NCI-H1048 (cell line): ENCODE data around the gene CCDC177.
A peak's percentile ranks its signal among the peaks of the same experiment; 100 is the strongest.
"Not testable (repeated sequence)": the region's sequence is repeated elsewhere in the genome, so short reads cannot be mapped to it uniquely, and the experiment has no call there.

Source experiments
- DNase-seq: peaks from one replicate; lab custom pipeline; 2025; lab: John Stamatoyannopoulos, UW

Gene CCDC177

DNA sequence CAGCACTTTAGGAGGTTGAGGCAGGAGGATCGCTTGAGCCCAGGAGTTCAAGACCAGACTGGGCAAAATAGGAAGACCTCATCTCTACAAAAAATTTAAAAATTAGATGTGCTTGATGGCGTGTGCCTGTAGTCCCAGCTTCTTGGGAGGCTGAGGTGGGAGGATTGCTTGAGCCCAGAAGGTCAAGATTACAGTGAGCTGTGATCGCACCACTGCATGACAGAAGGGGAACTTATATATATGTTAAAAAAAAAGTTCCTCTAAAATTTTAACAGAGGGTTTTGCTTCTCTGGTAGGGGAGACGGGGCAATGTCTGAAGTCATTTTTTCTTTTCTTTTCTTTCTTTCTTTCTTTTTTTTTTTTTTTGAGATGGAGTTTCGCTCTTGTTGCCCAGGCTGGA, 24.8 kb upstream of the CCDC177 start:
- not testable (repeated sequence) for DNase-seq

DNA sequence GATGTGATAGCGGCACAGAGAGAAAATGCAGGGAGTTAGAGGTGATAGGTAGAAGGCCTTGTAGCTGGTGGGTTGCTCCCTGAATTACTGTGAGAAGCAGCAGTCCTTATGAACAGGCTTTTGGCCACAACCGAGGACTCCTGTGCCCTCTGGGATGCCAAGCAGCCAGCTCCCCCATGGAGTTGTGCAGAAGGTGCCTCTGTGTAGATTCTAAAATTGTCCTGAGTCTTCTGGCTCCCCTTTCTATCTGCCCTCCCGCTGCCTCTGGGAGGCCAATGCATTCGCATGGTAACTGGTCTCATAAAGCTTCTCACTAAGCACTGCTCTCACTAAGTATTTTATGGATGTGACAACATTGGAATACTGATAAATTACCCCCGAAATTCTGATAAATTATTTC, 20.7 kb upstream of the CCDC177 start:
- DNase-seq = no peak

DNA sequence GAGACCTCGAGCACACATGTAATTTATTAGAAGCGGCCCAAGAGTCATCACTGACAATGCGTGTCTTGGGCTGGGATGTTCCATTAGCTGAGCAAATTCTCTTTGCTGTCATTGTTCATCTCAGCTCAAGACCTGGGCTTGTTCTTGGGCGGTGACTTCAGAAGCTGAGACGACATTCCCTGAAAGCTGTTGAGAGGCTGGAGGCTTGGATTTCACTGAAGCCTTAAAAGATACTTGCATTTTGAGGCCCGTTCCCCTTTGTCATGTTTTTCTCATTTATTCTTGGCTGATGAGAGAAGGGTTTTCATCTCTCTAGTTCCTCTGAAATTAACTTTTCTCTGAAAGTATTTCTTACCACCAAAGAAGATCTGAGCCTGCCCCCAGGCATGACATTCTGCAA, 20.2 kb upstream of the CCDC177 start:
- no peak for DNase-seq

DNA sequence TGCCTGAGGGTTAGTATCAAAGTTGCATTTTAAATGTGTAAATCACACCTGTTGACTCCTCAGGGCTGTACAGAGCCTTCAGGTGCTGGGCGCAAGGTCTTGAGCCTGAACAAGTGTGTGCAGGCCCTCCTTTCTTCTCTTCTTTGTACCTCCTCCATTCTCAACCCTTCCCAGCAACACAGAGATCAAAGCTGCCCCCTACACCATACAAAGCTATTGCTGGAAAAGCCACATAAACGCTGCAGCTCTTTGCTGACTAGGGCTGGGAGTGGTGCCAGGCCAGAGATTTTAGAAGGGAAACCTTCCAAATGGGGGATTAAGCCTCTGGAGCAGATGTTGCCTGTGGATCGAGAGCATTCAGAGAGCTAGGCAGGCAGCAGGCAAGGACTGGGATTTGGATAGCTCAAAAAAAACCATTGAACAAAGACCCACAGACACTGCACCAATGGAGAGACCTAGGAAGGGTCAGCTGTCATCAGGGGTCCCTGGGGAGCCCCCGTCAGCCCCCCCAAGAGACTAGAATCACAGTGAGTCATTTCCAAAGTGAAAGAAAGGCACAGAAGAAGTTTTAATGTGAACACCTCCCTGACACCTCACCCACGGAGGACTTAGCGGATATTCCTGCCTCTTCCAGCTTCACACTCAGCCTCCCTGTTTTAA, 18.5 kb upstream of the CCDC177 start:
- no peak for DNase-seq

DNA sequence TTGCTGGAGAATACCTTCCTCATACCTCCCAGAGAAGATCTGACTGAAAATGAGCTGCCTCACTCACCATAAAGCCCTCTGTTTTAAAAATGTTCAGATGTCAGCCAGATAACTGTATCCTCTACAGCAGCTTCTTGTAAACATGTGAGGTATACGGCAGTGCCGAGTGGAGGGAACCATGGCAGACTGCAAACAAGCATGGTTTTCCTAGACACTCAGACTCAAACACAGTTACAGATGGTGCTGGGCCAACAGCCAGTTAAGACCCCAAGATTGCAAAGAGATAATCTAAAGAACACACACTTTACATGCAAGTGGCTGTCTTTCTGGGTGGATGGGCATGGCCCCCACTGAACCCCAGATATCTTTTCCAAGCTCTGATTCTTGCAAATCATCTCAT, 16.6 kb upstream of the CCDC177 start:
- no peak for DNase-seq

DNA sequence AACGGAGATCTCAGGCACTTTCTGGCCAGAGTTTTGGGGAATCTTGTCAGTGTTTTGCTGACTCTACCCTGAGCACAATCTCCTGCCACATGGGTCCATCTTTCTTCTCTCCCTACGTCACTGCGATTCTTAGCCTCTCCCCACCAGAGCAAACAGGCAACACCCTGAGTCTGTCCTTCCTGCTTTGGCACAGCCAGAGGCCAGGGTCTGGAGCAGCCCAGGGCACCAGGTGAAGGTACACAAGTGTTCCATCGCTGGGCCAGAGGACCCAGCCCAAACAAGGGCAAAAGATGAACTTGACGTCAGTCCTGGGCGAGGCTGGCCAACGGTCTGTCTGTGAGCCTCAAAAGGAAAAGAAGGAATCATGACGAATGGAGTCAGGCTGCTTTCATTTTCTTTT, 12.7 kb upstream of the CCDC177 start:
- DNase-seq = no peak

DNA sequence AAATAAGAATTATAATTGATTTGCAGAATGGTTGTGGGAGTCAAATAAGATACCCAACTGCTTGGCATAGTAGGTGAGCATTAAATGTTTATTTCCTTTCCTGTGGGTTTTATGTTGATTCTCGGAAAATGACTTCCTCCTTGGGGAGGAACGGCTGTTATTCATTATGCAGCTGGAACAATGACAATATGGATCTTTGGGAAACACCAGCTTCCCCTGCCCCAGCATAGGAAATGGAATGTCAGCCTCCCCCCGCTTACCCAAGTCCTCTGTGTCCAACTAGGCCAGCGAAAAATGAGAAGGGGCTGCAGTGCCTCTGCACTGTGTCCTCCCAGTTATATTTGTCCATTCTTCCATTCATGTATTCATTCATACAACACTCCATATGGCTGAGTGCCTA, 11.7 kb upstream of the CCDC177 start:
- DNase-seq = no peak

DNA sequence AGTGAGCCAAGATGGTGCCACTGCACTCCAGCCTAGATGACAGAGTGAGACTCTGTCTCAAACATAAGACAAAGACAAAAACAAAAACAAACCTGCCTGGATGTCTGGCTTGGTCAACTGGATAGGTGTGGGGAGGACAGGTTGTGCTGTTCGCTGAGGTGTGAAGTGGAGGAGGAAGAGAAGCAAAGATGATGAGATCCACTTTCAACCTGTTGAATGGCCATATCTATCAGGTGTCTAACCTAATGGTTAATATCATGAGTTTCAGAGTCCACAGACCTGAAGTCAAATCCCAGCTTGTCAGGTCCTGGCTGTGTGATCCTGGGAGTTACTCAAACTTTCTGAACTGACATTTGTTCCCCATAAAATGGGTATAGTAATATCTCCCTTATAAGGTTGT, 9.7 kb upstream of the CCDC177 start:
- DNase-seq = no peak

DNA sequence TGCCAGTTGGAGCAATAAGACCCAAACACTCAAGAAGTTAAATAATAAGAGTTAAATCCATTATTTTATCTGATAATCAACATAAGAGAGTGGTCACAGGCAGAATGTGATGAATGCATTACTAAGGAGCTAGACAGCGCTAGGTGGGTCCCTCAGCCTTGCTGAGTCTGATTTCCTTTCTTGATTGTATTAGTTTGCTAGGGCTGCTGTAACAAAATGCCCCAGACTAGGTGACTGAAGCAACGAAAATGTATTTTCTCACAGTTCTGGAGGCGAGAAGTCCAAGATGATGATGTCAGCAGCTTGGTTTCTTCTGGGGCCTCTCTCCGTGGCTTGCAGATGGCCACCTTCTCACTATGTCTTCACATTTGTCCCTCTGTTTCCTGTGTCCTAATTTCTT, 8.2 kb upstream of the CCDC177 start:
- no peak for DNase-seq

DNA sequence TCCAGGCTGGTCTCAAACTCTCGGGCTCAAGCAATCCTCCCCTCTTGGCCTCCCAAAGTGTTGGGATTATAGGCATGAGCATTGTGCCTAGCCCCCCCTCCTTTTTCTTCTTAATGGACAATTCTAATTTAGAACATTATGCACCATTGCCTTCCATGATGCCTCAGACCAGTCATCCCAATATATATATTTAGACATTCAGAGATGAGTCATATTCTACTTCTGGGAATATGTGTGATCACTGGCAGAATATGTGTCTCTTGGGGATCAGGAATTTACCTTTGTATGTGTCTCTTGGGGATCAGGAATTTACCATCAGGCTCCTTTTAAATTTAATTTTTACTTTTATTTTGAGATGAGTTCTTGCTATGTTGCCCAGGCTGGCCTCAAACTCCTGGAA, 7.5 kb upstream of the CCDC177 start:
- no peak for DNase-seq

DNA sequence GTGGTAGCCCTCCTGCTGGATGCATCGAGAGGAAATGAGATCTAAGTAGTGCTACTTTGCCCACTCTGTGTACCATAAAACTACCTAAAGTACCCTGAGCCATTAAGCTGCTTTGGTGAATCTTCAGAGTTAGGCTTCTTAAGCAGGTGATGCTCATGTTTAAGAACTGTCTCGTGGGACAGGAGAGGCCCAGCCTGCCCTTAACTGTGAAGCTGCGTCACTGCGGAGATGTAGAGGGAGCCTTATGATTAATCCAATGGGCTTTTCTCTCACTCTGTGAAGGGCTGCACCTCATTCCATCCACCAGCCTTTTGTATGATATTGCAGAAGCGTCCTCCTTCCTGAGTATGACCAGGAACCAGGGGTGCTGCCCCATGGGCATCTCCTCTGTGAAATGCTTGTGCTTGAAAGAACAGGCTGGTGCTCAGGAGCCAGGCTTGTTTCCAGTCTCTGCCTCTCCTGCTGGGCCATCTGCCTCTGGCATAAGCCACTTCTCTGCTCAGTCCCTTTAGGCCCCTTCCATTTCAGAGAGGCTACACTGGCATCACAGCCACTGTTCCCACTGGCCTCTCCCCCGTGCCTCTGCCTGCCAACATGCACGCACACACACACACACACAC, 6.8 kb upstream of the CCDC177 start:
- no peak for DNase-seq

DNA sequence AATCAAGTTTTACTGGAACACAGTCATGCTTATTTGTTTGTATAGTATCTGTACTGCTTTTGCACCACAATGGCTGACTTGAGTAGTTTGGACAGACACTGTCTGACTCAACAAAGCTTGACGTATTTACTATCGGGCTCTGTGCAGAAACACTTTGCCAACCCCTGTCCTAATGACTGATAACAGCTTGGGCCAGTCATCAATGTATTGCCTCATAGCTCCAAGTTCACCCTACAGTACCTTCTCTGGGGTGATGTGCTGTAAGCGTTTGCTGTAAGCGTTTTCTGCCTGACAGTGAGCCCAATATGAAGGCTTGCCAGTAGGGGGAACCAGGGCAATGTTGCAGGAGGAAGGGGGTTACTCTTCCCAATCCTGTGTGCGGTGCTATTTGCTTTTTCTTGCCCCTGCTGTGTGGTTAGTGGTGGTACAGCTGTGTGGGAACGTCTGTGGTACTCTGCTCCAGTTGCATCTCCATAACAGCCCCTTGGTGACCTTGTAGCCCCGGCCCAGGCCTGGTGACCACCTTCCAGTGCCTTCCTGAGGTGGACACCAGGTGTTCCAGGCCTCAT, 5.4 kb upstream of the CCDC177 start:
- DNase-seq = no peak

DNA sequence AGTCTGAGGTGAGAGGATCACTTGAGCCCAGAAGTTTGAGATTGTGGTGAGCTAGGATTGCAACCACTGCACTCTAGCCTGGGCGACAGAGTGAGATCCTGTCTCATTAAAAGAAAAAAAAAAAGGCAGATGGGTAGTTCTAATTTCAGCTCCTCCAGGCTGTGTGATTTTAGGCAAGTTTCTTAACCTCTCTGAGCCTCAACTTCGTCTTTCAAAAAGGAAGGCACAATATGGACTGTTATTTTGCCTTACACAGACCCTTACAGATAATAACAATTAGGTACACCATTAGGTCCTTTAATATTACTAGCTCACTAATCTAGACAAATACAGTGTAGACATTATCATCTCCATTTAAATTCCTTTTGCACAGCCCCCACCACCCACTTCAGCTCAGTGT, 4.8 kb upstream of the CCDC177 start:
- DNase-seq = no peak

DNA sequence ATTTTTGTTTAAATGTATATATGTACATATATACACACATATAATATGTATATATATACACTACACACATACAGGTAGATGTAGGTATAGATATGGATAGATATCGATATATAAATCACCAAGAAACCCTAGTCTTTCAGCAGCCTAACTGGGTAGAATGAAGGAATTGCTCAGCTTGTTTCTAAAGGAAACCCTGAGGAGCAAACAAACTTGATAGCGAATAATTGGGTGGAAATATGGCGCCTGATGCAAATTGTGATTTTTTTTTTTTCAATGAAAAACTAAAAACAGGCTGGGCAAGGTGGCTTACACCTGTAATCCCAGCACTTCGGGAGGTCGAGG, 254 bp upstream of the CCDC177 start:
- DNase-seq = no peak

DNA sequence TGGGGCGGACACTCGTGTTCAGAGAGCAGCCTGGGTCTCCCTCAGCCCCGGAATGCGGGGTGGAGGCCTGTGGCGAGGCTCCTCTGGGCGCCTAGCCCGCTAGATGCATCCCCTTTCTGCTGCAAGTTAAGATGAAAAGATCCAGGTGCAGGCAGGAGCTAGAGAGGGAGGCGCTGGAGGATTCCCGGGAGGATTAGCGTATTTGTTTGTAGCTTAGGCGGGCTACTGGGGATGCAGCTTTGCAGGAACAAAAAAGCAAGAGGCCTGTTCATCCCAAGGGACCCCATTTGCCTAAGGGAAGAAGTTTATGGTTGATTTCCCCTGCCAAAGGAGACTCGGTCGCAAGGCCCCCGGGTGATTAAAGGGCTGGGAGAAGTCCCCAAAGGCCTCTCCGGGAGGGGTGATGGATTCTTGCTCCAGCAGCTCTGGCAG, 824 bp downstream of the CCDC177 start:
- DNase-seq = no peak

DNA sequence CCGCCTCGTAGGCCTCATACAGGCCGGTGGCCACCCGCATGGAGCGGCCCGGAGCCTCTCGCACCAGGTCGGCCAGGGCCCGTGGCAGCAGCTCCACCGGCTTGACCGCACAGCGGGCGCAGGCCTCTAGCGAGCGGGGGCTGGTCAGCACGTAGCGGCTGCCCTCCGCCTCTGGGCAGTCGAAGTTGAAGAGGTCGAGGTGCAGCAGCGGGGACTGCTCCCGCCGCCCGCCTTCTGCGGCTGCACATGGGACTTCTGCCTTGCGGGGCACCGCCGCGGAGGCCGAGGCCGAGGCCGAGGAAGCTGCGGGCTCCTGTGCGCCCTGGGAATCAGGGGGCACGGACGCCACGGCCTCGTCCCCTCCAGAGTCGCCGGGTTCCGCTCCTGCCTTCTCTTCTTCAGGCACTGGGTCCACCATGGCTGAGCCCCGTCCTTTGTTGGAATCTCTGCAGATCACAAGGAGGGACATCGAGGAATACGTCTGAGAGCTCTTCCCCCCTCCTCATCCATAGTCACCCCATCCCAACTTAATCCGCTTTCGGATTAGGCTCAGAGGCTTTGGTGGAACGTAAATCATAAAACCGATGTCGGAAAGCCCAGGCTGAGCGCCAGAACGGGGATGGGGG, 1.4 kb downstream of the CCDC177 start:
- no peak for DNase-seq

DNA sequence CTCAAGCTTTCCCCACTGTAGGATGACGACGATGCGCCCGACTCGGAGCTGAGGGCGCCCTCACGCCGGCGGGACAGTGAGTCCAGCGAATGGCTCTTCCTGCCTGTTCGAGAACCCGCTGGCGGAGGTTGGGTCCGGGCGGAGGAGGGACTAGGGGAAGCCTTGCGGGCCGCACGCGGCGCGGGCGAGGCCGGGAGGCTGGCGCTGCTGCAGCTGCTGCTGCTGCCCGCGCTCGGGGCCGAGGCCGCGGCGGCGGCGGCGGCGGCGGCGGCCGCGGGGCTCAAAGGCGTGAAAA, 1.9 kb downstream of the CCDC177 start:
- DNase-seq = no peak

DNA sequence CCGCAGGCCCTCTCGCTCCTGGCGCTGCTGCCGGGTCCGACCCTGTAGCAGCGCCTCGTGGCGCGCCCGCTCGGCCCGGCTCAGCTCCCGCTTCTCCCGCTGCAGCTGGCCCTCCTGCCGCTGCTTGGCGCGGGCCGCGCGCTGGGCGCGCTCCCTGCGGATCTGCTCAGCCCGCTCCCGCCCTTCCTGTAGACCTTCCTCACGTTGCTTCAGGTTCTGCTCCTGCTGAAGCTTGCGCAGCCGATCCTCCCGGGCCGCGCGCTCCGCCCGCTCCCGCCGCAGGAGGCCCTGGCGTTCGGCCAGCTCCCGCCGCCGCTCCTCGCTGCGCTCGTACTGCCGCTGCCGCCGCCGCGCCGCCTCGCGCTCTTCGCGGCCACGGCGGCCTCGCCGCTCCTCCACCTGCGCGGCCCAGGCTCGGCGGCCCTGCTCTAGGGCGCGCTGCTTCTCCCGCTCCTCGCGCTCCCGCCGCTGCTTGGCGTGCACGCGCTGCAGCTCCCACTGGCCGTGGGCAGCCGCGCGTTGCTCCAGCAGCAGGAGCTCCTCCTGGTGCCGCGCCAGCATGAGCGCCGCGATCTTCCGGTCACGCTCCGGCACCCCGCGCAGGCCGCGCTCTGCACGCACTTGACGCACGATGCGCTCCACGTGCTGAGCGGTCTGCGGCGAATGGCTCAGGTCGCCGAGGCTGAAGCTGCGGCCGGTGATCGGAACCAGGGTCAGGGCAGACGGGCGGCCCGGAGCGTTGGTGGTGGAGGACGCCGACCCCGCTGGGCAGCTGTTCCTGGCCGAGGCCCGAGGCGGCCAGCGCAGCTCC, 2.4 kb downstream of the CCDC177 start:
- peak; percentile 23 for DNase-seq

DNA sequence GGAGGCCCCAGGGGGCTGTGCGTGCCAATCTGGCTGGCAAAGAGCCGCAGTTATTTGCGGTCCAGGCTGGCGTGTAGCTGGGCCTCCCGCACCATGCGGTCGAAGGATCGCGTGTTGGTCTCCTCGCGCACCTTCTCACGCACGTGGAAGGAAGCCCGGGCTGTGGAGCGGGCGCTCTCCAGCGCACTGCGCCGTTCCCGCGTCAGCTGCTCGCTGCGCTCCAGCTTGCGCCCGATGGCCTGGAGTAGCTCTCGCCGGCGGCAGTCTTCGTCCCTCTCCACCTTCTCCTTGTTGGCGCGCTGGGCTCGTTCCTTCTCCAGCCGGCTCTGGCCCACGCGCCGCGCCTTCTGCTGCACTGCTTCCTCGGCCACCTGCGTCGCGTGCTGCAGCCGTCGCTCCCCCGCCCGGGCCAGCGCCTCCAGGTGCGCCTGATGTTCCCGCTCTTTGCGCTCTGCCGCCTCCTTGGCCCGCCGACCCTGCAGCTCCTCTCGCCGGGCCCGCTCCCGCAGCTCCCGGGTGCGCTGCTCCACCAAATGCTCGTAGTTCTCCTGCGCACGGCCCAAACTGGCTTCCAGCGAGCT, 3.1 kb downstream of the CCDC177 start:
- no peak for DNase-seq

DNA sequence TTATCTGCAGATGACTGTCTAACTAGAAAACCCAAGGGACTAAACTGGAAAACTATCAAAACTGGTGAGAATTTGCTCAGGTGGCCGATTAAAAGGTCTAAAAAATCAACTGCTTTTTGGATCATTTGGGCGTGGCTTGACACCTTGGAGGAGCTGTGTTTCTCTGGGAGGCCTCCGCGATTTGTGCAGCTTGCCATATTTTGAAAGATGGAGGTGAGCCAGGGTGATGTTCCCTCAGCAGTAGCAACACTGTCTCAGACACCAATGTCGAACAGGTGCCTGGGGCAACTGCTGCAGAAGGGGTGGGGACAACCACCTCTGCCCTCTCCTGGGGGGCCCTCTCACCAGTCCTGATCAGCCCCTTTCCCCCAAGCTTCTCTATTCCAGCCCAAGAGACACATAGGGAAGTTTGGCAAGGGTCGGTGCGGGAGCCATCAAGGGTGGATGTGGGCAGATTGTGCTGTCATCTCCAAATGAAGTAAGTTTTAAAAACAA, 3.8 kb downstream of the CCDC177 start:
- DNase-seq = no peak

DNA sequence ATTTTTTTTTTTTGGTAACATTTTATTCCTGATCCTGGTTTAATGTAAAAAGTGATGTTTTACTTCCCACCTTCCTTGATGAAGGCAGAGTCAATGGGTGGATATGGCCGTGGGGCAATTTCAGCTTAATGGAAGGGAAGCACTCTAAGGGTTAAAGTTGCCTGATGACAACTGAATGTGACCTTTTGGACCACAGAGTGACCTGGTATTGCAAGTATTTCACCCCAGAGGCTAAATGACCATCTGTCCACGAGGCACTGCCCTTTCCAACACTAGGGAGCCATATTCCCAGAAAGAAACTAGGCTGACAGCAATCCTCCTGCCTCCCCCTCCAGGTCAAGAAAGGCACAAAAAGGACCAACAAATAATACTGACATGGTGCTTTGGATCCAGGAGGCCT, 4.8 kb downstream of the CCDC177 start:
- DNase-seq = no peak

DNA sequence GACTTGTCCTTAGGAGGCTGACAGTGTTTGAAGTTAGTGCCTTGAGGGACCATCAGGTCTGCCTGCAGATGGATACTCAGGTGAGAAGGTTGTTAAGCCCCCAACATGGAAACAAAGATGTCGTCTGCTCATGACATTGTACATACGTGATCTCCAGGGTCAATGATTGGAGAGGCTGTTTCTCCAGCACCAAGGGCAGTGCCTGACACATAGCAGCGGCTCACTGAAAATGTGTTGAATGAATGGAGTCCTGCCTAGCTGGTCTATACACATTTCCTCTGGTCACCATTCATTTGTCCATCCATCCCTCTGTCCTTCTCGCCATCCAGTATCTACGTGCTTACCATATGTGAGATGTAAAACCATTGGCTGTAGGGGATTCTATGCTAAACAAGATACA, 7.1 kb downstream of the CCDC177 start:
- no peak for DNase-seq
